Esophagus squamous epithelium (tissue), 5 donors: Measurements from ENCODE around the gene MUC4. TPM values are rescaled to one million over a fixed set of nuclear protein-coding genes. Genes with fewer than 3 reads are reported as not detected.
"Not testable (repeated sequence)": the region's sequence is repeated elsewhere in the genome, so short reads cannot be mapped to it uniquely, and the experiment has no call there.

Experiments
- DNase-seq: peaks from one replicate; lab custom pipeline; 2025; lab: John Stamatoyannopoulos, UW
- H3K27ac ChIP-seq, 4 donors: fragments of 200-600 bp; sonication (generic); one replicate each; pipeline ENCODE4 v1.5.1; 2016 to 2019; ENCODE audit warnings: mild to moderate bottlenecking in 1 of 4
- H3K27me3 ChIP-seq, 4 donors: fragments of 200-600 bp; sonication (generic); 1 replicate in 3 of 4; 2 replicates in 1 of 4; pipeline versions ENCODE4 v1.5.1 to v1.6.0; 2017 to 2021; ENCODE audit warnings: antibody characterized with exemption in 1 of 4
- H3K36me3 ChIP-seq, 3 donors: fragments of 200-600 bp; sonication (generic); one replicate each; pipeline ENCODE4 v1.5.1; 2016 to 2019
- H3K4me1 ChIP-seq, 3 donors: fragments of 200-600 bp; sonication (generic); one replicate each; pipeline ENCODE4 v1.5.1; 2017 to 2019
- H3K4me3 ChIP-seq, 4 donors: fragments of 200-600 bp; sonication (generic); 1 replicate in 3 of 4; 2 replicates in 1 of 4; pipeline ENCODE4 v1.5.1; 2016 to 2019; ENCODE audit warnings: mild to moderate bottlenecking in 2 of 4, moderate library complexity in 1 of 4
- H3K9me3 ChIP-seq, 3 donors: fragments of 200-600 bp; sonication (generic); one replicate each; pipeline ENCODE4 v1.5.1; 2016 to 2019
- POLR2A ChIP-seq, 4 donors: fragments of 450-650 bp; IDR thresholded peaks; one replicate each; pipeline ENCODE4 v1.6.1; 2017; ENCODE audit warnings: antibody characterized with exemption in 4 of 4, mild to moderate bottlenecking in 4 of 4, moderate library complexity in 3 of 4
- WGBS, 2 donors: methylation state at CpG; one replicate each; pipeline ENCODE4 v1.1.5; 2018; 5-methylcytosine and 5-hydroxymethylcytosine counted together
- intact Hi-C: fragments of 100-400 bp; cut with DNase I; formaldehyde crosslinking; loops from one replicate; pipeline ENCODE4 v1.15.0; 2022
- total RNA-seq, 4 donors: library from RNA; depleted of rRNA; stranded (reverse); fragments of >200 nt; gene quantifications; one replicate each; pipeline ENCODE4 v1.1.0, GENCODE V29; 2016
- TF ChIP-seq, protein P1 (sequence below), 6 experiments: fragments of 450-650 bp in 4 of 6; fragments of 200-600 bp in 2 of 6; sonication (generic) in 2 of 6; IDR thresholded peaks; one replicate each; pipeline ENCODE4 v1.5.1; 2016 to 2019; ENCODE audit warnings: antibody characterized with exemption in 6 of 6, mild to moderate bottlenecking in 4 of 6, moderate library complexity in 4 of 6
- donor health status: DM: yes; HTN: yes; CAD: no.

MUC4 gene
- total RNA-seq, 4 donors from 2014 or later, result 11.1 to 51.6 (median 32.2) TPM

DNA sequence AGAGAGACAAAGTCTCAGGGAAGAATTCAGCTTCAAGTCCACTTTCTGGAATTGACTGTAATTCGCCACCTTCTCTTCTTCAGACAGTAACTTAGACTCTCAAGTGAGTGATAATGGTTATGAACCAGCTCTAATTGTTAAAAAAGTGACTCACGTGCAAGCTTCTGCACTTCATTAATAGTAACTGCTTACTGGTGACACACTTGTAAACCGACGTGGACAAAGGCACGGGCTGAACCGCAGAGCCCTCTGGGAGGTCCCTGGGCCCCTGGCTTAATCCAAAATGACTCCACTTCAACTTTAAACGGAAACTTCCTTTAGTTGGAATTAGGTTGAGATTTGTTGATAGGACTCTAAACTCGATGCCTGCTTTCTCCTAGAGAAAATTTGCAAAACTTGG is 17.0 kb downstream of the MUC4 start:
- TF ChIP-seq, protein P1, sequence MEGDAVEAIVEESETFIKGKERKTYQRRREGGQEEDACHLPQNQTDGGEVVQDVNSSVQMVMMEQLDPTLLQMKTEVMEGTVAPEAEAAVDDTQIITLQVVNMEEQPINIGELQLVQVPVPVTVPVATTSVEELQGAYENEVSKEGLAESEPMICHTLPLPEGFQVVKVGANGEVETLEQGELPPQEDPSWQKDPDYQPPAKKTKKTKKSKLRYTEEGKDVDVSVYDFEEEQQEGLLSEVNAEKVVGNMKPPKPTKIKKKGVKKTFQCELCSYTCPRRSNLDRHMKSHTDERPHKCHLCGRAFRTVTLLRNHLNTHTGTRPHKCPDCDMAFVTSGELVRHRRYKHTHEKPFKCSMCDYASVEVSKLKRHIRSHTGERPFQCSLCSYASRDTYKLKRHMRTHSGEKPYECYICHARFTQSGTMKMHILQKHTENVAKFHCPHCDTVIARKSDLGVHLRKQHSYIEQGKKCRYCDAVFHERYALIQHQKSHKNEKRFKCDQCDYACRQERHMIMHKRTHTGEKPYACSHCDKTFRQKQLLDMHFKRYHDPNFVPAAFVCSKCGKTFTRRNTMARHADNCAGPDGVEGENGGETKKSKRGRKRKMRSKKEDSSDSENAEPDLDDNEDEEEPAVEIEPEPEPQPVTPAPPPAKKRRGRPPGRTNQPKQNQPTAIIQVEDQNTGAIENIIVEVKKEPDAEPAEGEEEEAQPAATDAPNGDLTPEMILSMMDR (IDR thresholded peaks at IDR 0.05), result no peak
- TF ChIP-seq POLR2A (IDR thresholded peaks at IDR 0.05), result no peak
- no peak for DNase-seq
- Histone ChIP-seq H3K27me3 (peaks cover 0 to 35% (median 0%) of the 10 kb centered on the region in 4 donors), H3K27ac (no peak overlapping the region), H3K4me1 (no peaks in the 10 kb centered on the region), H3K36me3 (no peaks in the 10 kb centered on the region), H3K9me3 (peaks cover 0 to 8% (median 0%) of the 10 kb centered on the region in 3 donors), H3K4me3 (no peak overlapping the region)
- 41 to 45% methylated on average over 8 of the region's 8 CpGs for WGBS, 2 donors
- intact Hi-C loops, result no loop called here

DNA sequence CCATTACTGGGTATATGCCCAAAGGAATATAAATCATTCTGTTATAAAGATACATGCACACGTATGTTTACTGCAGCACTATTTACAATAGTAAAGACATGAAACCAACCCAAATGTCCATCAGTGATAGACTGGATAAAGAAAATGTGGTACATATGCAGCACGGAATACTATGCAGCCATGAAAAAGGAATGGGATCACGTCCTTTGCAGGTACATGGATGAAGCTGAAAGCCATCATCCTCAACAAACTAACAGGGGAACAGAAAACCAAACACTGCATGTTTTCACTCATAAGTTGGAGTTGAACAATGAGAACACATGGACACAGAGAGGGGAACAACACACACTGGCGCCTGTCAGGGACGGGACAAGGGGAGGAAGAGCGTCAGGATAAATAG is 19.1 kb downstream of the MUC4 start:
- DNase-seq, intact Hi-C loops: not testable (repeated sequence)
- peaks cover 0 to 35% (median 0%) of the 10 kb centered on the region in 4 donors for H3K27me3 ChIP-seq

DNA sequence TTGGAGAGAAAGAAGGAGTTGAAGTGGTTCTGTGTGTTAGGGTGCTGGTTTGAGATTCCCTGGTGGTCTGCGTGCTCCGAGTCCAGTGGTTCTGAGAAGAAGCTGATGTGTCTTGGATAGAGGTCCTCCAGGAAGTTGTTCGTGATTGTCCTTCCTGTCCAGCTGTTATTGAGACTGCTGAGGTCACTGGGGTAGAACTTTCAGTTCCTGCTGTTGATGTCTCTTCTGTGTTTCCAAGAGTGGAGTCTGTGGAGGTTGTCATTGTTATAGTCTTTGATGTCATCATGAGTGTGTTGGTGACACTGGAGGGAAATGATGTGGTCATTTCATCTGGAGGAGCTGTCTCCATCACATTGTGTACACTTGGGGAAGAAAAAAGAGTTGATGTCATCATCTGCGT is 20.8 kb downstream of the MUC4 start:
- 92 to 95% methylated on average over 3 to 4 of the region's 4 CpGs for WGBS, 2 donors
- H3K36me3 ChIP-seq, result no peaks in the 10 kb centered on the region
- no peaks in the 10 kb centered on the region for H3K4me1 ChIP-seq
- intact Hi-C loops, result no loop called here
- H3K27me3 ChIP-seq, result peaks cover 0 to 32% (median 0%) of the 10 kb centered on the region in 4 donors
- TF ChIP-seq, protein P1 (IDR thresholded peaks at IDR 0.05), result no peak
- TF ChIP-seq POLR2A (IDR thresholded peaks at IDR 0.05), result no peak
- H3K9me3 ChIP-seq, result peaks cover 0 to 8% (median 0%) of the 10 kb centered on the region in 3 donors
- no peak for DNase-seq
- H3K27ac ChIP-seq, result no peak overlapping the region
- H3K4me3 ChIP-seq, result no peak overlapping the region

More for the DNA sequence above, 19.1 kb downstream of the MUC4 start:
- 82 to 89% methylated on average over 6 of the region's 6 CpGs for WGBS, 2 donors
- not testable (repeated sequence) for H3K9me3 ChIP-seq, H3K4me3 ChIP-seq, H3K36me3 ChIP-seq, H3K4me1 ChIP-seq, H3K27ac ChIP-seq

DNA sequence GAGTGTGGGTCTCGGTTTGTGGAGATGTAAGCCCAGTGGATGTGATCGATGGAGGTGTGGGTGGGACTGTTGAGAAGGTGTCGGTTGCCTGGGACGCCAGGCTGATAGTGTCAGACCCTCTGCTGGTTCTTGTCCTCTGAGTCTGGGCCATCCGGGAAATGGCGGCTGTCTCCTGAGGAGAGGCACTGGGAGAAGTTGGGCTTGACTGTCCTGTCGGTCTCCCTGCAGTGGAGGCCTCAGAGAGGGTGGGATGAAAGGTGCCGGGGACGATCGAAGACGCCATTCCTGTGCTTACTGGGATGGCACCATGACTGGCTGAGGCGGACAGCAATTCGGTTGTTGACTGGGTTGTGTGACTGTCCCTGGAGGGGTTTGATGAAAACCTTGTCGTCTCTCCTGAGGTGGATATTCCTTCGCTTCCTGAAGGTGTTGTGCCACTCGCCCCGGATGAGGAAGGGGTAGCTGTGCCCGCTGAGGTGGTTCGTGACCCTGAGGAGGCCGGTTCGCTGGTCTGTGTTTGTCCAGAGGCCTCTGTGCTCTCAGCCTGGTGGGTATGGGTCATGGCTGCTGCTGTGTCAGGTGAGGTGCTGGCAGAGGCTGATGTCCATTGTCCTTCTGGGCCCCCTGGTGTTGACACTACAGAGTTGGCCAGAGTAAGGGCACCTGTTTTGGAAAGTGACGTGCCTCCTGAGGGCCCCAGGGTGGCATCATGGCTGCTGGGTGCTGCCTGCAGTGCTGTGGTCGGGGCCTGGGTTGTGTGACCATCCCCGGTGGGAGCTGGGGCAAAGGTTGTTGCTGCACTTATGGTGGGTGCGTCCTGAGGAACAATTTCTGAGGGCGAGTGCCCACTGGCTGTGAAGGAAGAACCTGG is 22.8 kb downstream of the MUC4 start:
- TF ChIP-seq POLR2A (IDR thresholded peaks at IDR 0.05), result no peak
- TF ChIP-seq, protein P1 (IDR thresholded peaks at IDR 0.05), result no peak
- H3K9me3 ChIP-seq, result peaks cover 0 to 8% (median 0%) of the 10 kb centered on the region in 3 donors
- no peak overlapping the region for H3K4me3 ChIP-seq
- peaks cover 0 to 28% (median 0%) of the 10 kb centered on the region in 4 donors for H3K27me3 ChIP-seq
- intact Hi-C loops, result no loop called here
- no peak for DNase-seq
- H3K4me1 ChIP-seq, result no peaks in the 10 kb centered on the region
- H3K27ac ChIP-seq, result no peak overlapping the region
- H3K36me3 ChIP-seq, result no peaks in the 10 kb centered on the region
- WGBS, 2 donors, result 92% methylated on average over 14 to 21 of the region's 26 CpGs

DNA sequence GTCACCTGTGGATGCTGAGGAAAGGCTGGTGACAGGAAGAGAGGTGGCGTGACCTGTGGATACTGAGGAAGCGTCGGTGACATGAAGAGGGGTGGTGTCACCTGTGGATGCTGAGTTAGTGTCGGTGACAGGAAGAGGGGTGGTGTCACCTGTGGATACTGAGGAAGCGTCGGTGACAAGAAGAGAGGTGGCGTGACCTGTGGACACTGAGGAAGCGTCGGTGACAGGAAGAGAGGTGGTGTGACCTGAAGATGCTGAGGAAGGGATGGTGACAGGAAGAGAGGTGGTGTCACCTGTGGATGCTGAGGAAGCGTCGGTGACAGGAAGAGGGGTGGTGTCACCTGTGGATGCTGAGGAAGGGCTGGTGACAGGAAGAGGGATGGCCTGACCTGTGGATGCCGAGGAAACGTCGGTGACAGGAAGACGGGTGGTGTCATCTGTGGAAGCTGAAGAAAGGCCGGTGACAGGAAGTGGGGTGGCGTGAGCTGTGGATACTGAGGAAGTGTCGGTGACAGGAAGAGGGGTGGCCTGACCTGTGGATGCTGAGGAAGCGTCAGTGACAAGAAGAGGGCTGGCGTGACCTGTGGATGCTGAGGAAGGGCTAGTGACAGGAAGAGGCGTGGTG is 25.8 kb downstream of the MUC4 start:
- H3K36me3 ChIP-seq, H3K4me3 ChIP-seq, H3K27me3 ChIP-seq, H3K9me3 ChIP-seq, intact Hi-C loops, H3K4me1 ChIP-seq, H3K27ac ChIP-seq, DNase-seq: not testable (repeated sequence)
- WGBS, 2 donors, result 86% methylated on average over 21 of the region's 21 CpGs

DNA sequence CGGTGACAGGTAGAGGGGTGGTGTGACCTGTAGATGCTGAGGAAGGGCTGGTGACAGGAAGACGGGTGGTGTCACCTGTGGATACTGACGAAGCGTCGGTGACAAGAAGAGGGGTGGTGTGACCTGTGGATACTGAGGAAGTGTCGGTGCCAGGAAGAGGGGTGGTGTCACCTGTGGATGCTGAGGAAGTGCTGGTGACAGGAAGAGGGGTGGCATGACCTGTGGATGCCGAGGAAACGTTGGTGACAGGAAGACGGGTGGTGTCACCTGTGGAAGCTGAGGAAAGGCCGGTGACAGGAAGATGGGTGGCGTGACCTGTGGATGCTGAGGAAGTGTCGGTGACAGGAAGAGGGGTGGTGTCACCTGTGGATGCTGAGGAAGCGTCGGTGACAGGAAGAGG is 27.7 kb downstream of the MUC4 start:
- DNase-seq, H3K27ac ChIP-seq: not testable (repeated sequence)

DNA sequence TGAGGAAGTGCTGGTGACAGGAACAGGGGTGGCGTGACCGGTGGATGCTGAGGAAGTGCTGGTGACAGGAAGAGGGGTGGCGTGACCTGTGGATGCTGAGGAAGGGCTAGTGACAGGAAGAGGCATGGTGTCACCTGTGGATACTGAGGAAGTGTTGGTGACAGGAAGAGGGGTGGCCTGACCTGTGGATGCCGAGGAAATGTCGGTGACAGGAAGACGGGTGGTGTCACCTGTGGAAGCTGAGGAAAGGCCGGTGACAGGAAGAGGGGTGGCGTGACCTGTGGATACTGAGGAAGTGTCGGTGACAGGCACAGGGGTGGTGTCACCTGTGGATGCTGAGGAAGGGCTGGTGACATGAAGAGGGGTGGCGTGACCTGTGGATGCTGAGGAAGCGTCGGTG is 30.5 kb downstream of the MUC4 start:
- H3K27ac ChIP-seq, H3K9me3 ChIP-seq, H3K4me3 ChIP-seq, H3K4me1 ChIP-seq, H3K27me3 ChIP-seq, intact Hi-C loops, DNase-seq, H3K36me3 ChIP-seq: not testable (repeated sequence)
- WGBS, 2 donors, result 89 to 93% methylated on average over 10 to 12 of the region's 12 CpGs

More for the DNA sequence above, 27.7 kb downstream of the MUC4 start:
- H3K9me3 ChIP-seq, H3K4me1 ChIP-seq, H3K27me3 ChIP-seq, H3K4me3 ChIP-seq, intact Hi-C loops, H3K36me3 ChIP-seq: not testable (repeated sequence)
- 87 to 90% methylated on average over 14 of the region's 14 CpGs for WGBS, 2 donors
